ENCODE results near the gene TLNRD1. TPM values are rescaled to one million over a fixed set of nuclear protein-coding genes. Genes with fewer than 3 reads are reported as not detected.
A peak's percentile ranks its signal among the peaks of the same experiment; 100 is the strongest.

The TLNRD1 gene
- total RNA-seq, 1 experiment from 2014 or later = 22.5 TPM

GRCh38 chr15:80970018-80970657, 30.6 kb upstream of the TLNRD1 start:
- no peak overlapping the region for H3K4me3 ChIP-seq (replicated peaks in 1 of 2; ENCODE audit: low read depth in 1 of 2, low read length in 2 of 2)
- ChIA-PET POLR2A (no interaction called here), CTCF (interaction anchor here (0.7 to 5.5 kb wide), 19 partner anchors 9 to 552 kb away, joined by 3 to 59 read pairs (median 5); partner anchors contain the start of gene CEMIP), RAD21 (ENCODE audit: low non-redundant PET in 1 of 2, low total read pairs in 2 of 2, uncharacterized antibody in 2 of 2, unreplicated experiment in 2 of 2) (interaction anchor here (0.6 to 2.1 kb wide), 8 partner anchors 14 to 402 kb away, joined by 3 to 7 read pairs (median 4); partner anchors contain the start of gene CEMIP (in 1 of the 2))
- no peaks in the 10 kb centered on the region for H3K9me3 ChIP-seq (ENCODE audit: control insufficient read depth in 1 of 2, insufficient read depth in 1 of 2, low read depth in 1 of 2, low read length in 2 of 2)
- intact Hi-C loops (cut with micrococcal nuclease) = loop anchor here (1.0 to 5.0 kb wide), 6 partner anchors 135 to 513 kb away; partner anchors contain the start of genes ABHD17C and CEMIP
- TF ChIP-seq RAD21 (IDR thresholded peaks at IDR 0.05; ENCODE audit: low read depth) = peak; percentile 95
- peak; percentile 48; the same call in 1 of the 2 replicates for TF ChIP-seq MAX (IDR thresholded peaks at IDR 0.05)
- no peak for TF ChIP-seq ZFX (IDR thresholded peaks at IDR 0.05)
- TF ChIP-seq CTCF (IDR thresholded peaks at IDR 0.05 in 2 of 3, conservative IDR thresholded peaks at IDR 0.05 in 1 of 3; ENCODE audit: borderline replicate concordance in 1 of 3, insufficient read depth in 1 of 3, low read depth in 2 of 3, low read length in 2 of 3) = peak; percentile 65 to 89 (median 84)
- peaks cover 6 to 10% of the 10 kb centered on the region in 2 experiments; a peak in 3 of 4 replicates for H3K4me1 ChIP-seq (ENCODE audit: control insufficient read depth in 1 of 2, insufficient read depth in 2 of 2, low read length in 2 of 2)
- ATAC-seq = peak; percentile 88
- H3K9me2 ChIP-seq (ENCODE audit: insufficient read depth) = no peaks in the 10 kb centered on the region
- no peak overlapping the region for H2AFZ ChIP-seq (ENCODE audit: low read depth, low read length, poor library complexity, severe bottlenecking)
- no peak overlapping the region for H3K27ac ChIP-seq (ENCODE audit: low read depth, low read length)
- H3K4me2 ChIP-seq (ENCODE audit: low read length) = no peak overlapping the region
- BruUV-seq (replicated peaks) = no TSS peak
- no peak overlapping the region for H3K9ac ChIP-seq (ENCODE audit: low read length)
- peak; percentile 39 for DNase-seq (ENCODE audit: low read depth, low spot score)
- no peaks in the 10 kb centered on the region for H4K20me1 ChIP-seq (ENCODE audit: insufficient read depth)
- H3K36me3 ChIP-seq (ENCODE audit: control insufficient read depth in 1 of 2, insufficient read depth in 2 of 2, low read length in 2 of 2) = peaks cover 0 to 4% of the 10 kb centered on the region in 2 experiments; a peak in 2 of 4 replicates
- H3K79me2 ChIP-seq (ENCODE audit: insufficient read depth, low read length) = peaks cover 6% of the 10 kb centered on the region; the same call in 1 of the 2 replicates
- no peaks in the 10 kb centered on the region for H3K27me3 ChIP-seq (ENCODE audit: insufficient read depth, low read length)

Data from HCT116 (cell line).